SK-N-SH (cell line): ENCODE measurements around the gene R3HDM2. TPM values are rescaled to one million over a fixed set of nuclear protein-coding genes. Genes with fewer than 3 reads are reported as not detected.

ENCODE experiments used
- CTCF ChIA-PET: fragments of 300-600, 350-600 bp; formaldehyde crosslinking; extraction: SDS; loops from one replicate; lab custom pipeline; 2021; lab: Yijun Ruan, JAX
- POLR2A ChIA-PET: fragments of 350-600 bp; sonication (Branson Sonifier 250); formaldehyde crosslinking; extraction: SDS; loops from one replicate; lab custom pipeline; 2020; ENCODE audit warnings: antibody characterized with exemption, inconsistent platforms; lab: Yijun Ruan, JAX
- DNase-seq: peaks from one replicate; pipeline ENCODE4 v3.0.0; 2012
- H2AFZ ChIP-seq: fragments of 200-600 bp; sonication (generic); 2 replicates; pipeline ENCODE4 v1.8.1; 2016; ENCODE audit warnings: antibody characterized with exemption, mild to moderate bottlenecking, low read depth
- H3F3A ChIP-seq: fragments of 200-600 bp; sonication (generic); replicated peaks from 2 replicates; pipeline ENCODE3; 2016; ENCODE audit warnings: antibody characterized with exemption, mild to moderate bottlenecking; ENCODE audit not compliant: insufficient read depth
- H3K27ac ChIP-seq, 2 experiments: fragments of 200-500 bp in 1 of 2; fragments of 200-600 bp in 1 of 2; sonication (Bioruptor generic) in 1 of 2; sonication (generic), shearing (Covaris generic) in 1 of 2; 2 replicates each; pipeline versions ENCODE4 v1.5.1 to v1.6.1; 2014 to 2016; ENCODE audit warnings: low read depth in 2 of 2, inconsistent platforms in 1 of 2, low read length in 1 of 2, mild to moderate bottlenecking in 1 of 2, mixed read lengths in 1 of 2
- H3K27me3 ChIP-seq: fragments of 200-600 bp; sonication (generic), shearing (Covaris generic); 2 replicates; pipeline ENCODE4 v1.6.1; 2016; ENCODE audit warnings: mixed run types; ENCODE audit not compliant: insufficient read depth
- H3K36me3 ChIP-seq, 2 experiments: fragments of 200-500 bp in 1 of 2; fragments of 200-600 bp in 1 of 2; sonication (Bioruptor generic) in 1 of 2; sonication (generic) in 1 of 2; replicated peaks in 1 of 2; 2 replicates each; pipeline versions ENCODE3 to v1.5.1; 2014 to 2016; ENCODE audit warnings: low read length in 1 of 2, mild to moderate bottlenecking in 1 of 2; ENCODE audit not compliant: insufficient read depth in 2 of 2, control insufficient read depth in 1 of 2
- H3K4me1 ChIP-seq, 2 experiments: fragments of 200-500 bp in 1 of 2; fragments of 200-600 bp in 1 of 2; sonication (Bioruptor generic) in 1 of 2; sonication (generic), shearing (Covaris generic) in 1 of 2; 2 replicates each; pipeline versions ENCODE4 v1.5.1 to v1.6.1; 2014 to 2016; ENCODE audit warnings: low read depth in 1 of 2, low read length in 1 of 2, mixed run types in 1 of 2; ENCODE audit not compliant: insufficient read depth in 2 of 2, control insufficient read depth in 1 of 2
- H3K4me2 ChIP-seq: fragments of 200-600 bp; sonication (generic), shearing (Covaris generic); 2 replicates; pipeline ENCODE4 v1.6.1; 2017; ENCODE audit warnings: mixed run types
- H3K4me3 ChIP-seq, 2 experiments: fragments of 200-500 bp in 1 of 2; fragments of 200-600 bp in 1 of 2; sonication (Bioruptor generic) in 1 of 2; sonication (generic), shearing (Covaris generic) in 1 of 2; 2 replicates each; pipeline versions ENCODE4 v1.5.1 to v1.8.1; 2014 to 2016; ENCODE audit warnings: low read depth in 2 of 2, inconsistent platforms in 1 of 2, low read length in 1 of 2, mild to moderate bottlenecking in 1 of 2, mixed read lengths in 1 of 2, moderate library complexity in 1 of 2
- H3K79me2 ChIP-seq: fragments of 200-600 bp; sonication (generic); 2 replicates; pipeline ENCODE4 v1.8.1; 2017; ENCODE audit warnings: mild to moderate bottlenecking; ENCODE audit not compliant: insufficient read depth
- H3K9ac ChIP-seq: fragments of 200-600 bp; sonication (generic); 2 replicates; pipeline ENCODE4 v1.6.1; 2017; ENCODE audit warnings: mixed run types
- H3K9me2 ChIP-seq: fragments of 200-600 bp; sonication (generic); 2 replicates; pipeline ENCODE4 v1.6.1; 2017; ENCODE audit warnings: mixed run types
- H3K9me3 ChIP-seq: fragments of 200-600 bp; sonication (generic); 2 replicates; pipeline ENCODE4 v1.6.1; 2017; ENCODE audit warnings: mixed run types, mild to moderate bottlenecking, moderate library complexity
- H4K20me1 ChIP-seq: fragments of 200-600 bp; sonication (generic); 2 replicates; pipeline ENCODE4 v1.6.1; 2017; ENCODE audit warnings: mild to moderate bottlenecking, mixed run types; ENCODE audit not compliant: insufficient read depth
- ELF1 ChIP-seq: IDR thresholded peaks from 2 replicates; pipeline ENCODE4 v1.4.0; 2012
- EZH2phosphoT487 ChIP-seq: fragments of 200-600 bp; sonication (generic); IDR thresholded peaks from 2 replicates; pipeline ENCODE4 v1.6.1; 2017; ENCODE audit warnings: low read depth, mixed run types, mild to moderate bottlenecking, antibody characterized with exemption, moderate library complexity, borderline replicate concordance
- MXI1 ChIP-seq: IDR thresholded peaks from 2 replicates; pipeline ENCODE4 v1.6.1; 2012; ENCODE audit warnings: mild to moderate bottlenecking, low read depth, low read length, improper control_type of control experiment
- NFIC ChIP-seq: IDR thresholded peaks from 2 replicates; pipeline ENCODE4 v1.4.0; 2012; ENCODE audit warnings: borderline replicate concordance
- RAD21 ChIP-seq: IDR thresholded peaks from 2 replicates; pipeline ENCODE4 v1.6.1; 2012; ENCODE audit warnings: mild to moderate bottlenecking, low read length
- RCOR1 ChIP-seq: fragments of 150-350 bp; IDR thresholded peaks from 2 replicates; pipeline ENCODE4 v1.6.1; 2017; ENCODE audit warnings: antibody characterized with exemption, low read length
- WGBS: methylation state at CpG from one replicate; pipeline ENCODE4 v1.1.6; 2017; ENCODE audit warnings: low lambda C conversion rate; 5-methylcytosine and 5-hydroxymethylcytosine counted together
- polyA plus RNA-seq, 3 experiments: library from polyadenylated mRNA; depleted of rRNA; stranded (reverse); fragments of >200 nt; gene quantifications; 2 replicates each; pipeline ENCODE4 v1.2.3, GENCODE V29; 2012
- TF ChIP-seq, protein P1 (sequence below): IDR thresholded peaks from 2 replicates; pipeline ENCODE4 v1.4.0; 2012; ENCODE audit warnings: low read depth, borderline replicate concordance
- TF ChIP-seq, protein P2 (sequence below): IDR thresholded peaks from 2 replicates; pipeline ENCODE4 v1.4.0; 2012; ENCODE audit warnings: low read depth
- TF ChIP-seq, protein P3 (sequence below): IDR thresholded peaks from 2 replicates; pipeline ENCODE4 v1.4.0; 2012; ENCODE audit warnings: low read depth, borderline replicate concordance

R3HDM2 gene
- polyA plus RNA-seq, 1 of the 3 experiments (the other 2 are of a cell fraction) = 23.1 TPM

DNA sequence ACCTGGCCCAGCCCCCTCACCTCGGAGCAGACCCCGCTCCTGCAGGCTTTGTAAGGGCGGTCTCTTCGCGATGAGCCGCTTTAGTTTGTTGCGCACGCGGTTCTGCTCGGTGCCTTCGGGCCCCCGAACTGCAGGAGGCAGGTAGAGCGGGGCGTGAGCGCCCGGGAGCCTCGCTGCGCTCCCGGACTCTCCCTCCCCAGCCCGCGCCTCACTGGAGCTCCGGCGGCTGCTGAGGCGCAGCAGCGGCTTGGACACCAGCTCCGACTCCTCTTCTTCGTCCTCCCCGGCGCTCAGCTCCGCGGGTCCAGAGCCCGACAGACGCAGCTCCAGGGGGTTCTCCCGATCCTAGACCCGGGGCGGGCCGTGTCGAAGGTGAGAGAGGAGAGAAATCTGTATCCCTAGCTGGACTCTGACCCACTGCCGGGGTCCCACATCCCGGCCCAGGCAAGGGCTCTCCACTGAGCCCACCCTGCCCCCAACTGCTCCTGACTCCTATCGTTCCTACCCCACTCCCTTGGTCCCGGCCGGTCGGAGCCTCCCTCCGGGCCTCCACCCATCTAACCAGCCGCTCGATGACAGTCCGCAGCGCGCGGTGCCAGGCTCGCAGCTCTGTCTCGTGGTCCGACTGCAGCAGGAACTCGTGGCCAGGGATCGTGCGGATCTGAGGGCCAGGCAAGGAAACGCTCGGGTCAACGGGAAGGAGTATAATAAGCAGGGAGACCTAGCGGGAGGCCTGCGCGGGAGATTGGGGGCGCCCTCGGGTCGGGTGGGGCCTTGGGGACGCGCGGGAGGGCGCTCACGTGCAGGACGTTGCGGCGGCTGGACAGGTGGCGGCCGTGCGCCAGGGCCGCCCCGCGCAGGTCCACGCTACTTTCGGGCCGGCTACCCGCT, 44.7 kb upstream of the R3HDM2 start:
- no peak overlapping the region for H3K27ac ChIP-seq
- POLR2A ChIA-PET = interaction anchor here (1.3 kb wide), 1 partner anchor 44 kb away, joined by 6 read pairs; the partner anchor contains the start of gene DDIT3
- H4K20me1 ChIP-seq = no peaks in the 10 kb centered on the region
- peak; percentile 80 for DNase-seq
- peak overlapping the region; percentile 33 to 41 for H3K4me3 ChIP-seq
- no peak overlapping the region for H3K9ac ChIP-seq
- peak overlapping the region; percentile 82 for H3K4me2 ChIP-seq
- WGBS = 19% methylated on average over 65 of the region's 84 CpGs
- CTCF ChIA-PET = interaction anchor here (0.6 to 4.8 kb wide), 8 partner anchors 11 to 167 kb away, joined by 3 to 67 read pairs (median 3); partner anchors contain the start of genes DDIT3 and GLI1
- H3K79me2 ChIP-seq = no peaks in the 10 kb centered on the region
- H3K27me3 ChIP-seq = peaks cover 61% of the 10 kb centered on the region
- H3K36me3 ChIP-seq = no peaks in the 10 kb centered on the region
- no peaks in the 10 kb centered on the region for H3K9me3 ChIP-seq
- H3K9me2 ChIP-seq = no peaks in the 10 kb centered on the region
- H3K4me1 ChIP-seq = peaks cover 0 to 10% of the 10 kb centered on the region in 2 experiments; a peak in 3 of 4 replicates
- no peaks in the 10 kb centered on the region for H3F3A ChIP-seq
- peak overlapping the region; percentile 59; the same call in 1 of the 2 replicates for H2AFZ ChIP-seq
- TF ChIP-seq, protein P1, sequence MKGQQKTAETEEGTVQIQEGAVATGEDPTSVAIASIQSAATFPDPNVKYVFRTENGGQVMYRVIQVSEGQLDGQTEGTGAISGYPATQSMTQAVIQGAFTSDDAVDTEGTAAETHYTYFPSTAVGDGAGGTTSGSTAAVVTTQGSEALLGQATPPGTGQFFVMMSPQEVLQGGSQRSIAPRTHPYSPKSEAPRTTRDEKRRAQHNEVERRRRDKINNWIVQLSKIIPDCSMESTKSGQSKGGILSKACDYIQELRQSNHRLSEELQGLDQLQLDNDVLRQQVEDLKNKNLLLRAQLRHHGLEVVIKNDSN = no peak
- no peak for TF ChIP-seq RAD21
- no peak for TF ChIP-seq ELF1
- TF ChIP-seq, protein P2, sequence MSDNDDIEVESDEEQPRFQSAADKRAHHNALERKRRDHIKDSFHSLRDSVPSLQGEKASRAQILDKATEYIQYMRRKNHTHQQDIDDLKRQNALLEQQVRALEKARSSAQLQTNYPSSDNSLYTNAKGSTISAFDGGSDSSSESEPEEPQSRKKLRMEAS = 0 out of 2 replicates have a peak, but pooled peaks have one; percentile 26
- TF ChIP-seq MXI1 = peak; percentile 55; the same call in 1 of the 2 replicates

DNA sequence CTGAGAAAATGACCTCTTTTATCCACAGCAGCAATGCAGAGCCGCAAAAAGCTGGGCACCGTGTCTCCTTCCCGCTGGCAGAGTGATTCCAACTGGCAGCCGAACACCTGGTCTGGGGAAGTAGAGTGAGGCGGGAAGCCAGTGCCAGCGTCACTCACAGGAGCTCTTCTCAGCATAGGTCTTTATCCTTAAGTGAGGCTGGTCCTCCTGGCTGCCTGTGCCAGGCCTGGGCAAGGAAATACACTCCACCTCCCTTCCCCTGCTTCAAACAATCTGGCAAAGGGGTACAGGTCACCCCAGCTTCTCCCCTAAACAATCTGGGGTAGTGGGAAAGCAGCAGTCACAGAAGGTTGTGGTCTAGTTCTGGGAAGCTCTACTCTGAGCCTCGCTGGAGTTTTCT, 44.0 kb upstream of the R3HDM2 start:
- TF ChIP-seq NFIC (no peak), RCOR1 (no peak)
- no peak overlapping the region for H3K9ac ChIP-seq
- no peak overlapping the region for H3K4me3 ChIP-seq
- no peaks in the 10 kb centered on the region for H3K9me3 ChIP-seq
- 33% methylated on average over 6 of the region's 7 CpGs for WGBS
- peaks cover 67% of the 10 kb centered on the region for H3K27me3 ChIP-seq
- H4K20me1 ChIP-seq = no peaks in the 10 kb centered on the region
- ChIA-PET CTCF (interaction anchor here (0.6 to 4.8 kb wide), 10 partner anchors 10 to 211 kb away, joined by 3 to 67 read pairs (median 3); partner anchors contain the start of genes DDIT3, GLI1 and MARS1), POLR2A (interaction anchor here (1.3 kb wide), 1 partner anchor 45 kb away, joined by 6 read pairs; the partner anchor contains the start of gene DDIT3)
- H3K27ac ChIP-seq = no peak overlapping the region
- H3K36me3 ChIP-seq = no peaks in the 10 kb centered on the region
- no peak overlapping the region for H2AFZ ChIP-seq
- H3K79me2 ChIP-seq = no peaks in the 10 kb centered on the region
- H3K4me2 ChIP-seq = peak overlapping the region; percentile 82
- H3K9me2 ChIP-seq = no peaks in the 10 kb centered on the region
- no peak for DNase-seq
- H3F3A ChIP-seq = no peaks in the 10 kb centered on the region
- peaks cover 0 to 10% of the 10 kb centered on the region in 2 experiments; a peak in 3 of 4 replicates for H3K4me1 ChIP-seq

DNA sequence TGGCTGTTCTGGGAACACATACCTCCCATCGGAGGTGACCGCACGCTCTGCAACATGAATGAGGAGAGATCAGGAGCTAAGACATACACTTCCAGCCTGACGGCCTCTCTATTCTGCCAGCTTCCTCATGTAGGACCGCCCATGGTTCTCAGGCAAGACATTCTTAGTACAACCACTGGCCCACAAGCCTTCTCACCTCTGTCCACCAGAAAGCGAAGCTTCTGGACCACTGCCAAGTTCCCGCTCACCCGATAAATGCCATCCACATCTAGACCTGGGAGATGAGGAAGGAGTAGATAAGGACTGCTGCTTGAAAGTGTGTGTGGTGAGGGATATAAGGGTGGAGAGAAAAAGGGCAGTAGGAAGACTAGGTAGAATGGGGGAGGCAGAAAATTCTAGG, 43.6 kb upstream of the R3HDM2 start:
- Histone ChIP-seq H3K79me2 (no peaks in the 10 kb centered on the region), H3K4me2 (no peak overlapping the region), H3K4me1 (peaks cover 0 to 10% of the 10 kb centered on the region in 2 experiments; a peak in 3 of 4 replicates), H3K9ac (no peak overlapping the region), H4K20me1 (no peaks in the 10 kb centered on the region), H3K9me2 (no peaks in the 10 kb centered on the region), H3F3A (no peaks in the 10 kb centered on the region), H3K27ac (no peak overlapping the region), H3K9me3 (no peaks in the 10 kb centered on the region), H3K4me3 (no peak overlapping the region), H3K27me3 (peaks cover 71% of the 10 kb centered on the region), H2AFZ (no peak overlapping the region), H3K36me3 (no peaks in the 10 kb centered on the region)
- ChIA-PET POLR2A (no interaction called here), CTCF (interaction anchor here (0.9 to 4.8 kb wide), 8 partner anchors 9 to 260 kb away, joined by 3 to 67 read pairs (median 3); partner anchors contain the start of genes GLI1 and MARS1)
- WGBS = 52% methylated on average over 8 of the region's 8 CpGs
- no peak for TF ChIP-seq EZH2phosphoT487
- TF ChIP-seq MXI1 = no peak
- no peak for TF ChIP-seq NFIC
- TF ChIP-seq, protein P3, sequence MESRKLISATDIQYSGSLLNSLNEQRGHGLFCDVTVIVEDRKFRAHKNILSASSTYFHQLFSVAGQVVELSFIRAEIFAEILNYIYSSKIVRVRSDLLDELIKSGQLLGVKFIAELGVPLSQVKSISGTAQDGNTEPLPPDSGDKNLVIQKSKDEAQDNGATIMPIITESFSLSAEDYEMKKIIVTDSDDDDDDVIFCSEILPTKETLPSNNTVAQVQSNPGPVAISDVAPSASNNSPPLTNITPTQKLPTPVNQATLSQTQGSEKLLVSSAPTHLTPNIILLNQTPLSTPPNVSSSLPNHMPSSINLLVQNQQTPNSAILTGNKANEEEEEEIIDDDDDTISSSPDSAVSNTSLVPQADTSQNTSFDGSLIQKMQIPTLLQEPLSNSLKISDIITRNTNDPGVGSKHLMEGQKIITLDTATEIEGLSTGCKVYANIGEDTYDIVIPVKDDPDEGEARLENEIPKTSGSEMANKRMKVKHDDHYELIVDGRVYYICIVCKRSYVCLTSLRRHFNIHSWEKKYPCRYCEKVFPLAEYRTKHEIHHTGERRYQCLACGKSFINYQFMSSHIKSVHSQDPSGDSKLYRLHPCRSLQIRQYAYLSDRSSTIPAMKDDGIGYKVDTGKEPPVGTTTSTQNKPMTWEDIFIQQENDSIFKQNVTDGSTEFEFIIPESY = no peak
- DNase-seq = no peak
